ENCODE results near the gene PPP1R7. TPM values are rescaled to one million over a fixed set of nuclear protein-coding genes. Genes with fewer than 3 reads are reported as not detected.
A peak's percentile ranks its signal among the peaks of the same experiment; 100 is the strongest.
"Not testable (repeated sequence)": the region's sequence is repeated elsewhere in the genome, so short reads cannot be mapped to it uniquely, and the experiment has no call there.

PPP1R7 gene
- 27.2 TPM for total RNA-seq

GRCh38 chr2:241149925-241150659 lies at the start of gene PPP1R7:
TSS of gene PPP1R7 (plus strand) at chr2:241150467. CDS start at chr2:241150496, 29 bp downstream.
- H3K4me1 ChIP-seq (ENCODE audit: insufficient read depth, low read length), result peaks cover 24% of the 10 kb centered on the region
- no peaks in the 10 kb centered on the region for H3K9me3 ChIP-seq (ENCODE audit: low read depth, low read length)
- H3K27me3 ChIP-seq (ENCODE audit: insufficient read depth, low read length), result no peaks in the 10 kb centered on the region
- H3K4me3 ChIP-seq (ENCODE audit: low read length), result peak within 1 kb of the TSS; percentile 78

GRCh38 chr2:241102239-241102803 lies 47.9 kb upstream of the PPP1R7 start, which contains the start of gene MTERF4:
TSS of gene MTERF4 (minus strand) at chr2:241102287. CDS start at chr2:241102273, 14 bp downstream.
- Histone ChIP-seq H3K4me1 (ENCODE audit: insufficient read depth, low read length) (peaks cover 38% of the 10 kb centered on the region), H3K9me3 (ENCODE audit: low read depth, low read length) (no peaks in the 10 kb centered on the region), H3K27me3 (ENCODE audit: insufficient read depth, low read length) (no peaks in the 10 kb centered on the region), H3K4me3 (ENCODE audit: low read length) (peak within 1 kb of the TSS; percentile 91)

DNA sequence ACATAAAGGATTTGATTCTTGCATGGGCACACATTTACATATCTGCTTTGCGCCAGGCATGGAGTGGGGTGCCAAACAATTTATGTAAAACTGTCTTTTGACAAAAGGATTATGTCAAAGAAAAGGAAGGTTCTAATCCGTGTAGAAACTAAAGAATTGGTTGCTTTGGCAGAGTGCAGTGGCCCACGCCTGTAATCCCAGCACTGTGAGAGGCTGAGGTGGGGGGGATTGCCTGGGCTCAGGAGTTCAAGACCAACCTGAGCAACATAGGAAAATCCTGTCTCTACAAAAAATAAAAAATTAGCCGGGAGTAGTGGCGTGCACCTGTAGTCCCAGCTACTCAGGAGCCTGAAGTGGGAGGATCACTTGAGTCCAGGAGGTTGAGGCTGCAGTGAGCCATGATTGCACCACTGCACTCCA lies 47.1 kb upstream of the PPP1R7 start:
- Histone ChIP-seq H3K4me1 (ENCODE audit: insufficient read depth, low read length) (peaks cover 40% of the 10 kb centered on the region), H3K9me3 (ENCODE audit: low read depth, low read length) (no peaks in the 10 kb centered on the region), H3K27me3 (ENCODE audit: insufficient read depth, low read length) (no peaks in the 10 kb centered on the region), H3K4me3 (ENCODE audit: low read length) (peak overlapping the region; percentile 91)

GRCh38 chr2:241104611-241105010 lies 45.7 kb upstream of the PPP1R7 start:
- H3K4me1 ChIP-seq (ENCODE audit: insufficient read depth, low read length), result peaks cover 35% of the 10 kb centered on the region
- H3K27me3 ChIP-seq (ENCODE audit: insufficient read depth, low read length); H3K4me3 ChIP-seq (ENCODE audit: low read length); H3K9me3 ChIP-seq (ENCODE audit: low read depth, low read length): not testable (repeated sequence)

GRCh38 chr2:241105641-241106040 lies 44.6 kb upstream of the PPP1R7 start:
- Histone ChIP-seq H3K4me3 (ENCODE audit: low read length) (no peak overlapping the region), H3K9me3 (ENCODE audit: low read depth, low read length) (no peaks in the 10 kb centered on the region), H3K4me1 (ENCODE audit: insufficient read depth, low read length) (peaks cover 35% of the 10 kb centered on the region), H3K27me3 (ENCODE audit: insufficient read depth, low read length) (no peaks in the 10 kb centered on the region)

GRCh38 chr2:241107031-241107783 lies 43.1 kb upstream of the PPP1R7 start:
- Histone ChIP-seq H3K4me1 (ENCODE audit: insufficient read depth, low read length) (peaks cover 27% of the 10 kb centered on the region), H3K9me3 (ENCODE audit: low read depth, low read length) (no peaks in the 10 kb centered on the region), H3K27me3 (ENCODE audit: insufficient read depth, low read length) (no peaks in the 10 kb centered on the region), H3K4me3 (ENCODE audit: low read length) (no peak overlapping the region)

DNA sequence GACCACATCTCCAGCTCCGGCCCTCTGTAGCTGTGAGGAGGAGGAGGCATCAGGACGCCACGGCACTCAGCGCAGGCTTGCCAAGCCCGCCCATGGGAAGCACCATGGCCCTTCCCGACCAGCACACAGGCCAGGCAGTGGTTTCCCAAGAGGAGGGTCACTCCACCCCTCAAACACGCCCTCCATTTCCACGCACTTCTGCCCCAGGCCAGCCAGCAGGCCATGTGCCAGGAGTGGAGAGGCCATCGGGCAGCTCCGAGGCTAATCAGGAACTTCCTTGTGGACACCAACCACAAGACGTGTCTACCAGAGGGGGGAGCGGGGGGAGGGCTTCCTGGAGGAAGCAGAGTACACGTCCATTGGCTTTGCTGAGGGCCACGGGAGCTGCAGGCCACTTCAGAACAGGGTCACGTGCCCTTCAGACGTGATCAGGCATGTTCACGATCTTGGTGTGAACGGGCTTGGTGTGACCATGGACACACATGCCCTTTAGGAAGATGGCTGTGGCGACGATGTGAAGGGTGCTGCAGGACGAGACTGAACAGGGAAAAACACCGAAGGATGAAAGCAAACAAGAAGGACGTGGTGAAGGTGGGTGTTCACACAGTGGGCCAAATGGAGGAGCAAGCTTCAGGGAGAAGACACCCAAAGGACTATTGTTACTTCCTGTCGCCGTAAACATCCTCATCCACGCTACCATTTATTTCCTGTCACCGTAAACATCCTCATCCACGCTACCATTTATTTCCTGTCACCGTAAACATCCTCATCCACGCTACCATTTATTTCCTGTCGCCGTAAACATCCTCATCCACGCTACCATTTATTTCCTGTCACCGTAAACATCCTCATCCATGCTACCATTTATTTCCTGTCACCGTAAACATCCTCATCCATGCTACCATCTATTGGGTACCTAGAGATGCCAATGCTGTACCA lies 41.7 kb upstream of the PPP1R7 start:
- Histone ChIP-seq H3K4me1 (ENCODE audit: insufficient read depth, low read length) (peaks cover 18% of the 10 kb centered on the region), H3K9me3 (ENCODE audit: low read depth, low read length) (no peaks in the 10 kb centered on the region), H3K4me3 (ENCODE audit: low read length) (no peak overlapping the region)

DNA sequence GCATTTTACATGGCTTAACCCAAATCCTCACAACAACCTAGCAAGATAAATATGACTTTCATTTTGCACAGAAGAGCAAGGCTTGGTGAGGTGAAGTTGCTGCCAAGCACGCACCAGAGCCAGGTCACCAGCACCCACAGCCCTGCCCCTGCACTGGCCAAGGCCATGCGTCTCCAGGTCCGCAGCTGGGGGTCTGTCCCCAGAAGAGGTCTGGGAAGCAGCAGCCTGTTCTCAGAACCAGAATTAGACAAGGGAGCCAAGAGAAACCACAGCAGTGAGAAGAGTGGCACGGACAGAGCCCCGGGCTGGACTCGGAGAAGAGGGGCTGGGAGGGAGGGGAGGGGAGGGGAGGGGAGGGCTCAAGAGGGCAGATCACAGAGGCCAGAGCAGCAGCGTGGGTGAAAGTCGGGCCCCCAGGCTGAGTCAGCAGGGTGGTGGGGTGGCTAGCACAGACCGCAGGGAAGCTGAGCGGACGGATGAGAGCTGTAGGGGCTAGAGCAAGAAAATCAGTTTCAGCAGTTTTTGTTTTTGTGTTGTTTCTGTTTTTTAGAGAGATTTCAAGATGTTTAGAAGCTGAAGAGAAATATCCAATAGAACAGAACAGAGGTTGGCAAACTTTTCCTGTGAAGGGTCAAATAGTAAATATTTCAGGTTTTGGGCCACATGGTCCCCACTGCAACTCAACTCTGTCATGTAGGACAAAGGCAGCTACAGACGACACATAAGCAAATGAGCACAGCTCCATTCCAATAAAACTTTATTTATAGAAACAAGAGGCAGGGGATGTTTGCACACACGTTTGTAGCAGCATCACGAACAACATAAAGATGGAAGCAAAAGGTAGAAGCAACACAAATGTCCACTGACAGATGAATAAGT lies 40.8 kb upstream of the PPP1R7 start:
- H3K4me1 ChIP-seq (ENCODE audit: insufficient read depth, low read length), result peaks cover 18% of the 10 kb centered on the region
- H3K9me3 ChIP-seq (ENCODE audit: low read depth, low read length), result no peaks in the 10 kb centered on the region
- no peak overlapping the region for H3K4me3 ChIP-seq (ENCODE audit: low read length)
- no peaks in the 10 kb centered on the region for H3K27me3 ChIP-seq (ENCODE audit: insufficient read depth, low read length)

More for the DNA sequence above, 41.7 kb upstream of the PPP1R7 start:
- H3K27me3 ChIP-seq (ENCODE audit: insufficient read depth, low read length), result no peaks in the 10 kb centered on the region

DNA sequence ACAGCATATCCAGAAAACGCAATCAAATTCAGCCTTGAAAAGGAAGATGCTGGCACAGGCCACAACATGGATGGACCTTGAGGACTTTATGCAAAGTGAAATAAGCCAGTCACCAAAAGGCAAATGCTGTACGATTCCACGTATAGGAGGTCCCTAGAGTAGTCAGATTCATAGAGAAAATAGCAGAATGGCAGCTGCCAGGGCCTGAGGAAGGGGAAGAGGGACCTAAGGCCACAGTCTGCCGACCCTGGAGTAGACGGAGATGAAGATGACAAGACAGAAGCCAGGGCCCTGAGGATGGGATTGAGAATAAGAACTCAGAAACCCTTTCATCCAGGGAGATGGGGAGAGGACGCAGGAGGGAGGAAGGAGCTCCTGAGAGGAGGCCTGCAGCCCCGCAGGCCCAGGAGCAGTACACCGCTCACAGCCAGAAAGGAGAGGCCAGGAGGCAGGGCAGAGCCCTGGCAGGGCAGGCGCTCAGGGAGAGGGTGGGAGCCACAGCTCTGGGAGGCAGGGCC lies 40.1 kb upstream of the PPP1R7 start:
- no peaks in the 10 kb centered on the region for H3K9me3 ChIP-seq (ENCODE audit: low read depth, low read length)
- no peaks in the 10 kb centered on the region for H3K27me3 ChIP-seq (ENCODE audit: insufficient read depth, low read length)
- H3K4me1 ChIP-seq (ENCODE audit: insufficient read depth, low read length), result peaks cover 18% of the 10 kb centered on the region
- no peak overlapping the region for H3K4me3 ChIP-seq (ENCODE audit: low read length)

GRCh38 chr2:241110607-241111439 lies 39.4 kb upstream of the PPP1R7 start:
- Histone ChIP-seq H3K27me3 (ENCODE audit: insufficient read depth, low read length) (no peaks in the 10 kb centered on the region), H3K4me1 (ENCODE audit: insufficient read depth, low read length) (peaks cover 18% of the 10 kb centered on the region), H3K4me3 (ENCODE audit: low read length) (peak overlapping the region; percentile 18), H3K9me3 (ENCODE audit: low read depth, low read length) (no peaks in the 10 kb centered on the region)

DNA sequence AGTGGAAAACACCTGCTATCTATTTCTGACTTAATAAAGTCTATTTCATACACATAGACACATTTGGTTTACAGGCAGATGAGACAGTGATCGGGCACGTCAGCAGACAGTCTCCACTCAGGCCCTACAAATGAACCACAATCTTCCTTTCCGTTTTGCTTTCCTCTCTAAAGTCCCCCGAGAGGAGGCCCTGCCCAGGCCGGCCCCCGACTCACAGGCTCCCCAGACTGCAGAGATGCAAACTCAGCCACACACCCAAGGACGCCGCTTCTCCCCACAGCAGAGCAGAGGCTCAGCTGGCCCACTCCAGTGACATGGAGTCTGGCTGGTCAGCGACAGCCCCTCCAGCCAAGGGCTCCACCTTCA lies 38.8 kb upstream of the PPP1R7 start:
- Histone ChIP-seq H3K4me1 (ENCODE audit: insufficient read depth, low read length) (peaks cover 18% of the 10 kb centered on the region), H3K27me3 (ENCODE audit: insufficient read depth, low read length) (no peaks in the 10 kb centered on the region), H3K9me3 (ENCODE audit: low read depth, low read length) (no peaks in the 10 kb centered on the region), H3K4me3 (ENCODE audit: low read length) (peak overlapping the region; percentile 18)

GRCh38 chr2:241112046-241112445 lies 38.2 kb upstream of the PPP1R7 start:
- H3K4me1 ChIP-seq (ENCODE audit: insufficient read depth, low read length), result peaks cover 18% of the 10 kb centered on the region
- H3K4me3 ChIP-seq (ENCODE audit: low read length), result peak overlapping the region; percentile 18
- no peaks in the 10 kb centered on the region for H3K27me3 ChIP-seq (ENCODE audit: insufficient read depth, low read length)
- H3K9me3 ChIP-seq (ENCODE audit: low read depth, low read length), result no peaks in the 10 kb centered on the region

GRCh38 chr2:241112592-241112991 lies 37.7 kb upstream of the PPP1R7 start:
- H3K9me3 ChIP-seq (ENCODE audit: low read depth, low read length), result no peaks in the 10 kb centered on the region
- peaks cover 18% of the 10 kb centered on the region for H3K4me1 ChIP-seq (ENCODE audit: insufficient read depth, low read length)
- H3K4me3 ChIP-seq (ENCODE audit: low read length), result no peak overlapping the region
- H3K27me3 ChIP-seq (ENCODE audit: insufficient read depth, low read length), result no peaks in the 10 kb centered on the region
